Spleen (tissue), 11 donors: ENCODE measurements around the gene IFFO2. TPM values are rescaled to one million over a fixed set of nuclear protein-coding genes. Genes with fewer than 3 reads are reported as not detected.

ENCODE experiments used
- DNase-seq: peaks from one replicate; pipeline ENCODE4 v3.0.0-alpha.2; 2020
- H3K27ac ChIP-seq, 8 donors: fragments of 200-600 bp; sonication (generic) in 7 of 8; 1 replicate in 4 of 8; 2 replicates in 4 of 8; pipeline versions ENCODE4 v1.5.0 to v1.8.0; 2016 to 2021; ENCODE audit warnings: inconsistent platforms in 4 of 8, mild to moderate bottlenecking in 4 of 8, moderate library complexity in 1 of 8
- H3K27me3 ChIP-seq, 7 donors: fragments of 200-600 bp; sonication (generic) in 6 of 7; replicated peaks in 1 of 7; 1 replicate in 4 of 7; 2 replicates in 3 of 7; pipeline versions ENCODE4 v1.5.0 to v1.8.0; 2016 to 2021; ENCODE audit warnings: inconsistent platforms in 3 of 7, mild to moderate bottlenecking in 1 of 7
- H3K36me3 ChIP-seq, 6 donors: fragments of 200-600 bp; sonication (generic) in 5 of 6; 1 replicate in 4 of 6; 2 replicates in 2 of 6; pipeline versions ENCODE4 v1.5.0 to v1.8.0; 2016 to 2021; ENCODE audit warnings: inconsistent platforms in 2 of 6
- H3K4me1 ChIP-seq, 6 donors: fragments of 200-600 bp; sonication (generic) in 5 of 6; 1 replicate in 3 of 6; 2 replicates in 3 of 6; pipeline versions ENCODE4 v1.5.0 to v1.8.0; 2016 to 2021; ENCODE audit warnings: inconsistent platforms in 3 of 6
- H3K4me3 ChIP-seq, 8 donors: fragments of 200-600 bp; sonication (generic) in 7 of 8; 1 replicate in 4 of 8; 2 replicates in 4 of 8; pipeline versions ENCODE4 v1.5.0 to v1.8.0; 2016 to 2021; ENCODE audit warnings: inconsistent platforms in 4 of 8, mild to moderate bottlenecking in 4 of 8, moderate library complexity in 2 of 8
- H3K9me3 ChIP-seq, 8 donors: fragments of 200-600 bp; sonication (generic) in 7 of 8; 1 replicate in 4 of 8; 2 replicates in 4 of 8; pipeline versions ENCODE4 v1.5.0 to v1.8.0; 2016 to 2021; ENCODE audit warnings: inconsistent platforms in 4 of 8
- POLR2A ChIP-seq, 3 donors: fragments of 450-650 bp; IDR thresholded peaks; one replicate each; pipeline ENCODE4 v1.5.1; 2017; ENCODE audit warnings: antibody characterized with exemption in 3 of 3, mild to moderate bottlenecking in 1 of 3
- POLR2AphosphoS5 ChIP-seq, 3 donors: sonication (generic); formaldehyde crosslinking; IDR thresholded peaks; one replicate each; pipeline ENCODE4 v1.5.1; 2017; ENCODE audit warnings: antibody characterized with exemption in 3 of 3
- WGBS, 5 donors: extraction: QIAGEN DNeasy Blood & Tissue Kit in 3 of 5; methylation state at CpG; one replicate each; pipeline versions ENCODE4 v1.1.5 to v1.1.7; 2013 to 2018; 5-methylcytosine and 5-hydroxymethylcytosine counted together
- intact Hi-C: fragments of 100-400 bp; cut with DNase I; formaldehyde crosslinking; loops from one replicate; pipeline ENCODE4 v1.15.0; 2023; ENCODE audit warnings: low total_unique reads
- polyA plus RNA-seq, 3 donors: library from polyadenylated mRNA; stranded (reverse); fragments of 200-250 nt; gene quantifications; one replicate each; pipeline ENCODE4 v1.2.1, GENCODE V29; 2013
- total RNA-seq, 7 donors: library from RNA; depleted of rRNA in 3 of 7; stranded (reverse); fragments of >200 nt in 3 of 7; fragmentation: NEBNext Ultra II Directional in 4 of 7; extraction: Animal tissue kit (Norgen Biotek cat#: 25700) in 4 of 7; gene quantifications; one replicate each; pipeline versions ENCODE4 v1.1.0 to v1.2.1, GENCODE V29; 2016 to 2021
- TF ChIP-seq, protein P1 (sequence below), 11 experiments: fragments of 200-600 bp in 7 of 11; fragments of 450-650 bp in 4 of 11; sonication (generic) in 4 of 11; IDR thresholded peaks in 8 of 11; conservative IDR thresholded peaks in 3 of 11; 1 replicate in 7 of 11; 2 replicates in 4 of 11; pipeline versions ENCODE4 v1.4.0 to v1.8.0; 2016 to 2021; ENCODE audit warnings: antibody characterized with exemption in 11 of 11, inconsistent platforms in 4 of 11, mild to moderate bottlenecking in 1 of 11
- donor health status: healthy with polysubstance abuse.
- donor health status: DM: no; HTN: no; CAD: no; lungs with moderate emphysema.
- donor health status: DM: no; HTN: no; CAD: no.
- donor health status: Bipolar disorder and iron deficiency.
- donor health status: healthy.
- donor health status: DM: no; HTN: no; CAD: no.
- donor health status: DM: yes; HTN: yes; CAD: no.

The IFFO2 gene
- total and polyA plus RNA-seq, 10 donors: 2.7 to 19.7 (median 14.8) TPM

GRCh38 chr1:18959591-18959990, 3.1 kb upstream of the IFFO2 start:
- peaks cover 0 to 28% (median 0%) of the 10 kb centered on the region in 7 donors for H3K27me3 ChIP-seq
- TF ChIP-seq POLR2A (IDR thresholded peaks at IDR 0.05): no peak
- TF ChIP-seq, protein P1, sequence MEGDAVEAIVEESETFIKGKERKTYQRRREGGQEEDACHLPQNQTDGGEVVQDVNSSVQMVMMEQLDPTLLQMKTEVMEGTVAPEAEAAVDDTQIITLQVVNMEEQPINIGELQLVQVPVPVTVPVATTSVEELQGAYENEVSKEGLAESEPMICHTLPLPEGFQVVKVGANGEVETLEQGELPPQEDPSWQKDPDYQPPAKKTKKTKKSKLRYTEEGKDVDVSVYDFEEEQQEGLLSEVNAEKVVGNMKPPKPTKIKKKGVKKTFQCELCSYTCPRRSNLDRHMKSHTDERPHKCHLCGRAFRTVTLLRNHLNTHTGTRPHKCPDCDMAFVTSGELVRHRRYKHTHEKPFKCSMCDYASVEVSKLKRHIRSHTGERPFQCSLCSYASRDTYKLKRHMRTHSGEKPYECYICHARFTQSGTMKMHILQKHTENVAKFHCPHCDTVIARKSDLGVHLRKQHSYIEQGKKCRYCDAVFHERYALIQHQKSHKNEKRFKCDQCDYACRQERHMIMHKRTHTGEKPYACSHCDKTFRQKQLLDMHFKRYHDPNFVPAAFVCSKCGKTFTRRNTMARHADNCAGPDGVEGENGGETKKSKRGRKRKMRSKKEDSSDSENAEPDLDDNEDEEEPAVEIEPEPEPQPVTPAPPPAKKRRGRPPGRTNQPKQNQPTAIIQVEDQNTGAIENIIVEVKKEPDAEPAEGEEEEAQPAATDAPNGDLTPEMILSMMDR (IDR thresholded peaks at IDR 0.05 in 8 of 11, conservative IDR thresholded peaks at IDR 0.05 in 3 of 11): no peak
- TF ChIP-seq POLR2AphosphoS5 (IDR thresholded peaks at IDR 0.05): no peak
- H3K36me3 ChIP-seq: no peaks in the 10 kb centered on the region
- no peak overlapping the region for H3K4me3 ChIP-seq
- intact Hi-C loops: loop anchor here (5.0 kb wide), 1 partner anchor 47 kb away; no protein-coding TSS in a partner anchor
- 74 to 89% (median 80%) methylated on average over 4 of the region's 4 CpGs for WGBS, 5 donors
- no peaks in the 10 kb centered on the region for H3K9me3 ChIP-seq
- DNase-seq: no peak
- H3K4me1 ChIP-seq: peaks cover 15 to 28% (median 23%) of the 10 kb centered on the region in 6 donors
- H3K27ac ChIP-seq: no peak overlapping the region

- intact Hi-C loops: loop anchor here (5.0 kb wide), 1 partner anchor 45 kb away; no protein-coding TSS in a partner anchor
- Histone ChIP-seq H3K4me1 (peaks cover 31 to 47% (median 41%) of the 10 kb centered on the region in 6 donors), H3K27ac (no peak overlapping the region), H3K36me3 (no peaks in the 10 kb centered on the region), H3K4me3 (peak overlapping the region in 5 of 8 donors; percentile 70 to 98 (median 81)), H3K27me3 (peaks cover 0 to 28% (median 0%) of the 10 kb centered on the region in 7 donors), H3K9me3 (no peaks in the 10 kb centered on the region)
- WGBS, 5 donors: 67 to 73% (median 69%) methylated on average over 17 of the region's 17 CpGs
- DNase-seq: peak; percentile 74
- TF ChIP-seq POLR2A (IDR thresholded peaks at IDR 0.05) (no peak), POLR2AphosphoS5 (IDR thresholded peaks at IDR 0.05) (no peak)
- TF ChIP-seq, protein P1 (IDR thresholded peaks at IDR 0.05 in 8 of 11, conservative IDR thresholded peaks at IDR 0.05 in 3 of 11): no peak
These were observed 1.2 kb upstream of the IFFO2 start for GRCh38 chr1:18957532-18958300.

GRCh38 chr1:18957136-18957521, 653 bp upstream of the IFFO2 start:
- H3K36me3 ChIP-seq: no peaks in the 10 kb centered on the region
- H3K27ac ChIP-seq: peak overlapping the region; percentile 22 to 93 (median 83)
- no peak for DNase-seq
- peaks cover 37 to 52% (median 47%) of the 10 kb centered on the region in 6 donors for H3K4me1 ChIP-seq
- TF ChIP-seq, protein P1 (IDR thresholded peaks at IDR 0.05 in 8 of 11, conservative IDR thresholded peaks at IDR 0.05 in 3 of 11): no peak
- TF ChIP-seq POLR2AphosphoS5 (IDR thresholded peaks at IDR 0.05) (no peak), POLR2A (IDR thresholded peaks at IDR 0.05) (no peak)
- peaks cover 0 to 28% (median 0%) of the 10 kb centered on the region in 7 donors for H3K27me3 ChIP-seq
- intact Hi-C loops: loop anchor here (5.0 kb wide), 1 partner anchor 45 kb away; no protein-coding TSS in a partner anchor
- H3K9me3 ChIP-seq: no peaks in the 10 kb centered on the region
- WGBS, 5 donors: 5 to 13% (median 7%) methylated on average over 7 to 27 of the region's 27 CpGs
- H3K4me3 ChIP-seq: peak overlapping the region; percentile 70 to 98 (median 82)
